Left renal pelvis (tissue), 4 donors: ENCODE measurements around the gene TRERF1. TPM values are rescaled to one million over a fixed set of nuclear protein-coding genes. Genes with fewer than 3 reads are reported as not detected.
"Not testable (repeated sequence)": the region's sequence is repeated elsewhere in the genome, so short reads cannot be mapped to it uniquely, and the experiment has no call there.

Source experiments
- DNase-seq, 4 donors: peaks; one replicate each; pipeline ENCODE4 v3.0.0-alpha.2; 2013; ENCODE audit warnings: low read depth in 4 of 4, low spot score in 3 of 4
- polyA plus RNA-seq, 4 donors: library from polyadenylated mRNA; unstranded; fragments of 120-200 nt; gene quantifications; one replicate each; pipeline ENCODE4 v1.2.1, GENCODE V29; 2013; ENCODE audit not compliant: insufficient read length in 4 of 4

TRERF1 gene
- polyA plus RNA-seq, 4 donors, result 13.0 to 18.6 (median 16.5) TPM

DNA sequence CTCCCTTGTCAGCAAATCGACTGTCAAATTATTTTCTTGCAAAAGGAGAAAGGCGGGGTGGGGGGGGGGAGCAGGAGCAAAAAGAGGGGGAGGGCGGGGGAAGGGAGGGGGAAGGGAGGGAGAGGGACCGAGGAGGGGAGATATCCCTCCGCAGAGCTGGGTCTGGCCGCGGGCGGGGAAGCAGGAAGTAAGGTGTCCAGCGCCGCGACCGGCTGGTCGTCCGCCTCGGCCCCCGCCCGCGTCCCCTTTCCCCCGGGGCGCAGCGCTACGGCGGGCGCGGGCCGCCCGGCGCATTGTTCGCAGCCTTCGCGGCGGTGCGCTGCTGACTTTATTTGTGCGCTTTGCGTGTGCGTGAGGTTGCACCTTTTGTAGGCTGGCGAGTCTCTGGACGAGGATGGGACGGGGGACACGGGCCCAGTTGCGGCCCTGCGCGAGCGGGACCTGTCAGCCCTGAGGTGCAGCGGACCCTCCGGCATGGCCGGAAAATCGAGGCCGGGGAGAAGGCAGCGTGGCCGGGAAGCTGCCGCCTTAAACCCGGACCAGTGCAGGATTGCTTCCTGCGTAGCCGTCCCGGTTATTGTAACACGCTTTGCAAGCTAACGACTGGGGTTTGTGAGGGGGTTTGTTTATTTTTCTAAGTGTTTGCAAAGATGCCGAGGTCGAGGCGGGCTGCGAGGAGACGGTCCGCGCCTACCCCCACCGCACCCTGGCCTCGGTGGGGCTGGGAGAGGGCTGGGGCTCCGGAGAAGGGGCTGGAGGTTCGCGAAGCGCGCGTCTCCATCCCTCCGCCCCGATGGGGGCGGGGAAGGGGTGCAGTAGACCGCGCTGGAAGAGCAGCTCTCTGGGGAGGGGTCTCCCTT is 675 bp upstream of the TRERF1 start:
- peak in 3 of 4 donors; percentile 73 to 77 (median 75) for DNase-seq

DNA sequence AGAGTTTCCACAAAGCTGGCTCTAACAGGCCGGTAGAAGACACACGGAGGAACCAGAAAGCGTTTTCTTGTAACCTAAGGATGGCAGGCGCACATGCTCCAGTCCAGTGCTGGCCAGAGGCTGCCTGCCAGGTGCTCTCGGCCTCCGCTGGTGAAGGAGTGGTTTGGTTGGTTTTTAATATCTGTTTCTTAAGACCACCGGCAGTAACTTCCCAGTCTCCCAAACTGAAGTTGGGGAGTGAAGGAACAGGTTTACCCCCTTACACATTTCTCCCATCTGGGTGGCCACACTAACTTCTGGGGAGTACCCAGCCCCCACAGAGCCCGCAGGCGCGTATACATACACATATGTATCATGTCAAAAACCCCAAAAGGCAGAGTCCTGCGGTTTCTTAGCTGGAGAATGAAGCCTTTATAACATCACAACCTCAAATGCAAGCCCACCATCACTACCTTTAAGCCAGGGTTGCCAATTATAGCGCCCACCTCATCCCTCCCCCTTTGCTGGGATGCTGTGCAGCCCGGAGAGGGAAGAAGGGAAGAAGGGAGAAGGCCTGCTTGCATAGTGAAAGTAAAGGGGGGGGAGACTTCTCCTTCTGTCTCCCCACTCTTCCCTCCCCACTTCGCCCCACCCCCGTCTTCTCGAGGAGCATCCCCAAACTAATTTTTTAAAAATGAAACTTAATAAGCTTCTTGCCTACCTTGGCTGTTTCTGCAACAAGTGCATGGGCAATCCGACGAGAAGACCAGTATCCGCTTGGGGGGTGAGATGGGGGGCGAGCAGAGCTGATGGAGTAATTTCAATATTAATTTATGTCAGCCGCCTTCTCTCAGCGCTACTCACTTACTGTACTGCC is 1.0 kb downstream of the TRERF1 start:
- DNase-seq, result no peak

- DNase-seq, result no peak
Measured at GRCh38 chr6:42449917-42450476, 1.7 kb downstream of the TRERF1 start.

DNA sequence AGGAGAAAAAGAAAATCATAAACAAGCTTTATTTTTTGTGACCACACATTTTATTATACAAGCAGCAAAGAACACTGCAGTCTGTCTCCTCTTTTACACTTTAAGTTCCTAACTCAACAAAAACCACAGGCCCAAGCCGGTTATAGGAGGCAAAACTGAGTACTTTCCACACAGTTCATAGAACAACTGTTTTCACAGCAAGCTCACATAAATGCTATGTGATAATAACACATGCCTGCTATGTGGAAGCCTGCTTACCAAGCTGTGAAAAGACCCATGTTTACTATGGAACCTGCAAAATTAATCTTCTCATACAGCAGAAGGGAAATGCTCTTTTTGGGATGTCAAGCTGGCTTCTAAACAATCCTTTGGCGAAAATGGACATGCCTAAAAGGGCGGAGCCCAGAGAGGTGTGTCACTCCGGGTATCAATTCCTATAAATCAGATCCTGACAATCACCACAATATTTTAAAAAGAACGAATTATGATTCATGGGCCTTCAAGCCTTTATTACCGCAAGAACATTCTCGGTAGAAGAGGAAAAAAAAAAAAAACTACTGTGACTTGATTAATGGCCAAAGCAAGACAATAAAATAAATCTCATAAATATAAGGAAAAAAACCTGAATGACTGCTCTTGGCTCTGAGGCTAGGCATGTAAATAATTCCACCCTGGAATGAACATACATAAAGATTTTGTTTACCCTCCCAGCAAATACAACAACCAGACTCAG is 2.6 kb downstream of the TRERF1 start:
- DNase-seq, result no peak

DNA sequence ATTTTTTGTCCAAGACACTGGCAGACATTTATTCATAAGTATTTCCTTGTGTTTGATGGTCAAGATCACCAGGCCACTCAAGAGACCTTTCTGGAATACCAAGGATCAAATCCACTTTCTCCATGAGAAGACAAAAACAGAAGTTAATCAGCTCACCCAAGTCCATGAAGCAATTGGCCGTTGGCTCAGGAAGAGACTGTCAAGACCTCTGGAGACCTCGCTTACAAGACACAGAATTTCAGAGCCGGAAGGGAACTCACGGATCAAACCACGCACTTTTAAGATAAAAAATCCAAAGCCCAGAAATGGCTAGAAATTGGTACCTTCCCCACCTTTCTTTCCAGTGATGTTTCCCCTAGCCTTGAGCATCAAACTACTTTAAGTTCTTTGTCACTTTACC is 3.3 kb downstream of the TRERF1 start:
- no peak for DNase-seq

GRCh38 chr6:42446996-42447395 is 4.7 kb downstream of the TRERF1 start:
- DNase-seq, result no peak

DNA sequence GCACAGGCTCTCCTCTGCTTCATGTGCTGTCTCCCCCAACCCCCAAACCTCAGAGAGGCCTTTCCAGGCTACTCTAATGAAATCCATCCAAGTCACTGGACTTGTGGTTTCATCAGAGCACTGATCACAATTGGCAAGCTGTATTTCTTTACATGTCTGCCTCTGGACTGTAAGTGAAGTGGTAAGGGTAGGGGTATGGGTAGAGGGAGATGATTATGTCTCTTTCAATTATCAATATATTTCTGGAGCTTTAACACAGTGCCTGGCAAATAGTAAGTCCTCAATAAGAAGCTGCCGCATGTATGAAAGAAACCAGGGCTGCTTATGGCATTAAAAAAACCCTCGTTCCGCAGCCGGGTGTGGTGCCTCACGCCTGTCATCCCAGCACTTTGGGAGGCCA is 5.4 kb downstream of the TRERF1 start:
- no peak for DNase-seq

DNA sequence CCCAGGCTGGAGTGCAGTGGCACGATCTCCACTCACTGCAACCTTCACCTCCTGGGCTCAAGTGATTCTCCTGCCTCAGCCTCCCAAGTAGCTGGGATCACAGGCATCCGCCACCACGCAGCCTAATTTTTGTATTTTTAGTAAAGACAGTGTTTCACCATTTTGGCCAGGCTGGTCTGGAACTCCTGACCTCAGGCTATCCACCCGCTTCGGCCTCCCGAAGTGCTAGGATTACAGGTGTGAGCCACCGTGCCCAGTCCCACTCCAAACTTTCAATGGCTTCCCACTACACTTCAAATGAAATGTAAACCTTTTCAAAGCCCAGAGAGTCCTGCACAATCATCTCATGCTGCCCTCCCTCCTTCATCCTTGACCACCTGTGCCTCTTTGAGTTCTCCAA is 5.8 kb downstream of the TRERF1 start:
- not testable (repeated sequence) for DNase-seq

GRCh38 chr6:42443312-42444060 is 8.2 kb downstream of the TRERF1 start:
- no peak for DNase-seq

DNA sequence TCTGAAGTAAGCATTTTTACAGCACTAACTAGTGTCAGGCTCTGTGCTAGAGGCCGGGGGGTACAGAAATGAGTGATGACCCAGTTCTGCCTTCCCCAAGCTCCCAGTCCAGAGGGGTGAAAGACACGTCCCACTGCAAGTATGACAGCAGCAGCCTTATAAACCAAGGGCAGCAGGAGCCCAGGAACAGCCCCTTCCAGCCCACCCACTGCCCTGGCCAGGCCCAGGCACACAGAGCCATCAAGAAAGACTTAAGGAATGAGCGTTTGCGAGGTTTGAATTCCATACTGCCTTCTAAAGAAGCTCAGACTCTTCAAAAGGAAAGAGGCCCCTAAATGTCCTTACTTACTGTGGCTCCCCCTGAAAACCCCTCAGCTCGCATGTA is 10.0 kb downstream of the TRERF1 start:
- DNase-seq, result no peak

DNA sequence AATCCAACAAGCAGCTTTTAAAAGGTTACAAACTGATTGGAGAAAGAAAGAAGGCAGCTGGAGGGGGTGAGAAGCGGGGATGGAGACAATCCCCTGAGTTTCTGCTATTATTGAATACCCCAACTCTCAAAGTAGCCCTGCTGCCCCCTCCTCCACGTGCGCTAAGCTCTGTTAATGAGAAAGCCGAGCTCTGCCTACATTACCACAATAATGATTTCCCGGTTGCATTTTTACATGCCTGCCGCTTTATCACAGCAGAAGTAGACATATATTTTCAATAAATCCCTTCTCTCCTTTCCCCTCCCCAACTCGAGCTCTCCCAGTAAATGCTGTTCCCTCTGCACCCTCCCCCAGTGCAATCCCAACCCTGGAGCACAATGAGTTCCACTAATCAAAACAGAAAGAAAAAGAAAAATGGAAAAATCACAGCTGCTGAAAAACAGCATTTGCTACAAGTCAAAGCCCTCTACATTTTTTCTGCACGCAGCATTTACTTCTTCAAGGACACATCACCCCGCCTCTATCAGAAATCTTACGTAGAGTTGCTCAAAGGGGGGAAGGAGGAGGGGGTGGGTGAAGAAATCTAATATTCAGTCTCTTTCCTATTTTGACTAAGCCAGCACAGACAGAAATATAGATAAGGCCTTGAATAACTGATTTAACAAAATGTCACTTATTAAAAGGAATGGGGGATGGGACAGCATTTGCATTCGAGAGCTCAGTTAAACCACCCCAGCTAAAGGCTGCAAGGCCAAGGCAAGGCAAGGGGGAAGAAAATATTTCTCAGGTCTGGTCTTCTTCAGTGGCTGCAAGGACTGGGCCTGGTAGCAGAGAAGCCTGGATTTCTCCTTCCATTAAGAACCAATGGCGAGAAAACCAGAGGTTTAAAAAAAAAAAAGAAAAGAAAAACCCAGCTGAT is 10.7 kb downstream of the TRERF1 start:
- DNase-seq, result peak in 3 of 4 donors; percentile 52 to 62 (median 59)

DNA sequence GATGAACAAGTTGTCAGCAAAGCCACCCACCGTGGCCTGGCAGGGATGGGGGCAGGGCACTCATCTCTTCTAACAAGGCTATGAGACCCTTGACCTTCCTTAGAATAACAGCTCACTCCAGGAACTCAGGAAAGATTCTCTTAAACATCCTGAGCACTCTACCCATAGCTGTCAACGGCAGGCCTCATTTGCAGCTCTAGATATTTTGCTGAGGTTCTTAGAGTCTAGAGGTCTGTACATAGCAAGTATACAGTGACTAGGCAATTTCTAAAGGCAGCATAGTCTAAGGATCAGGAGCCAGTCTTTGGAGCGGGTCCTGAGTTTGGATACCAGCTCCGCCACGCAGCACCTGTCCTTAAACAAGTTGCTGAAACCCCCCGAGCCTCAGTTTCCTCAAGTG is 11.7 kb downstream of the TRERF1 start:
- no peak for DNase-seq

- no peak for DNase-seq
Measured at GRCh38 chr6:42436825-42437224, 14.9 kb downstream of the TRERF1 start.

GRCh38 chr6:42434237-42434636 is 17.5 kb downstream of the TRERF1 start:
- DNase-seq, result no peak

- no peak for DNase-seq
Measured at GRCh38 chr6:42433409-42433808, 18.3 kb downstream of the TRERF1 start.

GRCh38 chr6:42431877-42432276 is 19.8 kb downstream of the TRERF1 start:
- DNase-seq, result no peak

DNA sequence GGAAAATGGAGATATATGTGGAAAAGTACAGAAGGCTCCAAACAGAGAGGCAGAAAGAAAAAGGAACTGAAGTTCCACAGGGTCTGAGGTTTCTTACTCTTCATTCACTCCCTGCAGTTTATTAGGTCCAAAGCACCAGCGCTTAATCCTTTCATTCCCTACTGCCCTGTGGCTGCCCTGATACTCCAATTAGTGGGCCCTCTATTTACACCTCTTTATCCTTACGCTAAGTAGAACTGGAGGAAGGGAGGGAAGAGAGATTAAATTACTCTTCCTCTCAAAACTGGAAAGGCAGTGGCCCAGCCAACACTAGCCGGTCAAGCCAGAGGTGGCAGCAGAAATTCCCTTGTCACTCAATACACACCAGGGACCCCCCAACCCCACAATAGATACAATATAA is 20.4 kb downstream of the TRERF1 start:
- no peak for DNase-seq

- DNase-seq, result no peak
Measured at GRCh38 chr6:42429836-42430235, 21.9 kb downstream of the TRERF1 start.

- DNase-seq, result no peak
Measured at GRCh38 chr6:42429042-42429585, 22.6 kb downstream of the TRERF1 start.
